Erythroblast (primary cell): ENCODE data around the gene SUMO4.

Source experiments
- GATA1 ChIP-seq: IDR thresholded peaks from 2 replicates; pipeline ENCODE4 v1.6.1; 2011; ENCODE audit warnings: low read depth, mild to moderate bottlenecking, control low read depth, low read length, moderate library complexity
- POLR2A ChIP-seq: IDR thresholded peaks from 2 replicates; pipeline ENCODE4 v1.6.1; 2011; ENCODE audit warnings: mild to moderate bottlenecking, low read length

DNA sequence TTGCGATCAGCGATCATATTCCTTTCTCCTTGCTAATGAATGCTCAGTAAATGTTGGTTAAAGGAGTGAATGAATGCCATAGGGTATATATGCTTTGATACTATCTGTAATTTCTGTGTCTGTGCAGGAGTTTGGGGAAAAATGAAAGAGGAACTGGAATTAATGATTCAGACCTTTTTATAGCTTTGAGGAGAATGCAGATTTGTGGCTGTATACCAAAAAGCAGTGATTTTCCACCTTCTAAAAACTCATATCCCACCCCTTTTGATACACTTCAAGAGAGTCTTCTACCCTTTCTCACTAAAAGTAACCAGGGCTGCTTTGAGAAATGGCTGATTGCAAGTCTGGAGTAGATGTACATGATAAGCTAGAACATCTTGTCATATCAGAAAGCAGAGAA is 26.6 kb upstream of the SUMO4 start:
- TF ChIP-seq POLR2A = no peak
- no peak for TF ChIP-seq GATA1
